Non-pigmented ciliary epithelial cell (primary cell): ENCODE measurements around the gene OBP2A.
"Not testable (repeated sequence)": the region's sequence is repeated elsewhere in the genome, so short reads cannot be mapped to it uniquely, and the experiment has no call there.

Experiments
- DNase-seq: peaks from one replicate; pipeline ENCODE4 v3.0.0-alpha.2; 2010; ENCODE audit warnings: low read depth

OBP2A gene

DNA sequence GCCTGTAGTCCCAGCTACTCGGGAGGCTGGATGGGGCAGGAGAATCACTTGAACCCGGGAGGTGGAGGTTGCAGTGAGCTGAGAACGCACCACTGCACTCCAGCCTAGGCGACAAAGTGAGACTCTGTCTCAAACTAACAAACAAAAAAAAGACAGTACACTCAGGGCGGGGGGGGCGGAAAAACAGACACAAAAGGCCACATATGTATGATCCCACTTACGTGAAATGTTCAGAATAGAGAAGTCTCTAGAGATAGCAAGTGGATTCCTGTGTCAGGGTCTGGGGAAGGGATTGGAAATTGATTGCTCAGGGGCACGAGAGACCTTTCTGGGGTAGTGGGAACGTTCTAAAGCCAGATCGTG is 33.7 kb upstream of the OBP2A start:
- DNase-seq = no peak

DNA sequence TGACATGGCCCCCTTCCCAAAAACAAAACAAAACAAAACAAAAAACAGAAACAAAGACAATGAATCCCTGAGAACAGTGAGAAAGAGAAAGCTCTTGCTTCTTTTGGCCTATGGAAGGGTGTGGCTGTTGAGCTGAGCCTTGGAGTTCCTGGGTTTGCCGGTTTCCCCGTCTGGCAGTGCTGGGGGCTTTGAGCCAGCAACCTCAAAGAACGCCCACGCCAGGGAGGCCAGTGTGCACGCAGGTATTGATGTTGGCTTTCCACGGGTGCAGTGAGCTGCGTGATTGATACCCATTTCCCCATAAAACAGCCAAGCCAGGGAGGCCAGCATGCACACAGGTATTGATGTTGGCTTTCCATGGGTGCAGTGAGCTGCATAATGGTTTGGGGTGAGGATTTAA is 33.0 kb upstream of the OBP2A start:
- no peak for DNase-seq

DNA sequence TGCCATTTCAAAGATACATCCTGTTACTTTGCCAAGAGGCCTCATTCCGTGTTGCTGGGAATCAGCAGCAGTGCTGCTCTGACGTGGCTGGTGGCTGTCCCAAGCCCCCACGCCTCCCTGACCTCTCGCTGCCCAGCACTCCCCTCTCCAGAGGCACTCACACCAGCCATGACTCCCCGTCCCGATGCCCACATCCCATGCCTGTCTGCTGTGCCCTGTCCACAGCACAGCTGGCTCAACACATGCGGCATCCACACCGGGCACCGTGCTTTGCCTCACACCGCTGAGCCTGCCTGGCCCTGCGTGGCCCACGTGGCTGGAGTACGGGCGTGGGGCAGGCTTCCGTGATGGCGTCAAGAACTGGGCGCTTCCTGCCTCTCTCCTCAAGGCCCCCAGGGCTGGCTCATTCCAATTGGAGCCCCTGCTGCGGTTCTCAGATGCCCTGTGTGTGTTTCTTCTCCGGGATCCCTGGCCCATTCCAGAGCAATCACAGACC is 32.5 kb upstream of the OBP2A start:
- no peak for DNase-seq

DNA sequence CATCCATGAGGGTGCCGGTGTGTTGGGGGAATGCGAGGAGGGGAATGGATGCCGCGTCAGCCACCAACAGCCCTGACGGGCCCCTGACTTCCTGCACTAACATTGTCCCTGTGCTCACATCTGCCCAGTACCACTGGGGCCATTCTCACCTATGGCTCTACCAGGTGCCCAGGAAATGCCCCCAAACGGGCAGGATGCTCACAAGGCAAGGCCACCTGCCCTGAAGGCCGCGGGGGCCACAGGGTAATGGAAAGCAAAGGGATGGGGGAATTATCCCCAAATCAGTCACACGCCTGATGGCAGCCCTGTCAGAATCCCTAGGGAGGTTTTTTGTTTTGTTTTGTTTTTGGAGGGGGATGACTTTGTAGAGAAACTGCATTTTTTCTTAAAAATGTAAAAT is 32.0 kb upstream of the OBP2A start:
- not testable (repeated sequence) for DNase-seq

DNA sequence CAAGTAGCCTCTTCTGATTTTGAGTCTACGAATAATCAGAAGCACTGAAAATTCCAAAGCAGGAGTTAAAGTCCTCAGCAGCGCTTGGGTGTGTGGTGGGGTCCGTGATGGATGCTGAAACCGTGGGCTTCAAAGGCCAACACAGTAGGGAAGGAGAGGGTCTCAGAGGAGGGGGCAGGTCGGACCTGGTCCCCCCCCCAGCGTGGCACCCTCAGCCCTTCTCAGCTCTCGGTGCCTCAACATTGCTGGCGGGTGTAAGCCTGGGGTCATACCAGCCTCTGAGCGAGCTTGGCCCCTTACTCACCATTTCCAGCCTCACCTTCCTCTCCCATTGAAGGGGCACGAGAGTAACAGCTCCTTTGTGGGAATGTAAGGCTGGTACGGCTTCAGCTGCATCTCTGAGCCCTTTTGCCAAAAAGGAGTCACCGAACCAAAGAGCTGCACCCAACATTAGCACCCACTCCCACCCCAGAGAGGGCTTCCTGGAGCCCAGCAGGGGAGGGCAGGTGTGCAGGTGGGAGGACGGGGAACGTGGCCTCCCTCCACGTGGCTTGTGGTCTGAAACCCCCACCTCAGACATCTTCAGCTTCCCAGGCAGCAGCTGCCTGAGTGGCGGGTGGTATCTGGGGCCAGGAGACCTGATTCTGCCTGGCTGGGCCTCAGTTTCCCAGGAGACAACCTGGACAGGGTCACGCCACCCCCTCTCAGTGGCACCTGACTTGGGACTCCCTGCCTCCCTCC is 31.4 kb upstream of the OBP2A start:
- no peak for DNase-seq

DNA sequence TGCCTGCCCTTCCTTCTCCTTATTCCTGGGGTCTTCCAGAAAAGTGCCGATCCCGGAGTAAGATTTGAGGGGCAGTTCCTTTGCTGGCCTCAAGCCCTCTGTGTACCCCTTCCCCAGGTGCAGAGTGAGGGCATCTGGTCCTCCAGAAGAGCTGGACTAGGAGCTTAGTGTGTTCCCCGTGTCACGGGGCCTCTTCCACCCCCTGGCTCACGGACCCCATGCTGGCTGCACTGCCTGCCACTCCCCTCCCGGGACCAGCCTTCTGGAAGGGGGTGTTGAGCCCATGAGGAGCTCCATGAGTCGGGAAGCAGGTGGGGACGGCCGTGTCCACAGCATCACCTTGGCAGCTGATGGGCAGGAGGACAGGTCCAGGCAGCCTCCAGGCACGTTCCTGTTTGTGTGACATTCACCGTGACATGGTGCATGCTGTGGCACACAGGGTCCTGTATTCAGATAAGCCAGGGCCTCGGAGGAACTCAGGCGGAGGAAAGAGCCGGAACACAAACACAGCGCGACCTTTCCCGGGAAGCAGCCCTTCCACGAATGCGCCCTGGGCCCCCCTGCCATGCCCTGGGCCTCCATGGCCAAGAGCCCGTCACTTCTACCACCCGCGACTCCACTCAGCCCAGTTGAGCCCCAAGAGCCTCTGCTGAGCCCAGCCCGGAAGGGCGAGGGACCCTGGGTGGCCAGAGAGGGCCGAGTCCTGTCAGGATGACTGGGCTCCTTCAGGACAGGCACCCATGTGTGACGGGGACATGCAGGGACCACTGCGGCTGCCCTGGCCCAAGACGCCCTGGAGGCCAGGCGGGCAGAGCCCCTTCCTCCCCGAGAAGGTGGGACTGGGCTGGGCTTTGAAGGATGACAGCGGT is 30.6 kb upstream of the OBP2A start:
- DNase-seq = no peak

DNA sequence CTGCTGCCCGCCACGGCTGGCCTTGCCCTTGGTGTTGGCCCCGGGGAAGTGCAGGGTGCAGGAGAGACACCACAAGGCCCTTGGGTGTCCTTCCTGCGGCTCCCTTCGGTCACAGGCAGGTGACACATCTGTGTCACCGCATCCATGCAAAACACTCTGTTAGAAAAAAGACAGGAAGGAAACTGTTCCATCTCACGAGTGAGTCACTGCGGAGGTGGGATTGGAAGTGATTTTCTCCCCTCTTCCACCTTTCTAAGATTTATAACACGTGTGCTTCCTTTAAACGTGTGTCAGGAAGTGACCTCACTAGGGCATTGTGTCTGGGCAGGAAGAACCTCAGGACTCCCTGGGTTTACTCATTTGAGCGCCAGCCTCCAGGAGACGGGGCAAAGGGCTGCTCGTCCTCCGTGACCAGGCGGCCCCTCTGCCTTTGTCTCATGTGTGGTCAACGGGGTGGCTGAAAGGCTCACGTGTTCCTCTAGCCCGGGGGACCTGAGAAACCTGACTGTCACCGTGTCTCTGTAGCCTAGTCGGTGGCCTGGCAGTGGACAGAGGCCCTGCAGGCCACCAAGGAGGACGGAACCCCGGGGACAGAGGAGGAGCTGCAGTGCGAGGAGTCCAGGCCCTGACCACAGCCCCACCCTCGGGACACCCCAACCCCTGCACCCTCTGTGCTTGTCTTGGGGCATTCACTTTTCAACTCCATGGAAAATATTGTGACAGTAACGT is 29.6 kb upstream of the OBP2A start:
- no peak for DNase-seq

DNA sequence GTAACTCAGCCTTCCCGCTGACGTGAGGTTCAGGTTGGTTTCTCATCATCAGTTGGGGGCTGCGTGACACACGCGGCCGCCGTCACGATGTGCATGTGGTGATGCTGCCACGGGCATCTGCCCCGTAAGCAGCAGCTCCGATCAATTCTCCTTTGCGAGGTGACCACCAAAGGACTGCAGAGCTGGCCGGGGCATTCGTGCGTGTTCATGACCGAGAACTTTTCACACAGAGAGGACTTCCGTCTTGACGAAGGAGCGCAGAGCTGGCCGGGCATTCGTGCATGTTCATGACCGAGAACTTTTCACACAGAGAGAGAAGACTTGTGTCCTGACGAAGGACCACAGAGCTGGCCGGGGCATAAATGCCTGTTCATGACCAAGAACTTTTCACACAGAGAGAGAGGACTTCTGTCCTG is 28.5 kb upstream of the OBP2A start:
- no peak for DNase-seq

DNA sequence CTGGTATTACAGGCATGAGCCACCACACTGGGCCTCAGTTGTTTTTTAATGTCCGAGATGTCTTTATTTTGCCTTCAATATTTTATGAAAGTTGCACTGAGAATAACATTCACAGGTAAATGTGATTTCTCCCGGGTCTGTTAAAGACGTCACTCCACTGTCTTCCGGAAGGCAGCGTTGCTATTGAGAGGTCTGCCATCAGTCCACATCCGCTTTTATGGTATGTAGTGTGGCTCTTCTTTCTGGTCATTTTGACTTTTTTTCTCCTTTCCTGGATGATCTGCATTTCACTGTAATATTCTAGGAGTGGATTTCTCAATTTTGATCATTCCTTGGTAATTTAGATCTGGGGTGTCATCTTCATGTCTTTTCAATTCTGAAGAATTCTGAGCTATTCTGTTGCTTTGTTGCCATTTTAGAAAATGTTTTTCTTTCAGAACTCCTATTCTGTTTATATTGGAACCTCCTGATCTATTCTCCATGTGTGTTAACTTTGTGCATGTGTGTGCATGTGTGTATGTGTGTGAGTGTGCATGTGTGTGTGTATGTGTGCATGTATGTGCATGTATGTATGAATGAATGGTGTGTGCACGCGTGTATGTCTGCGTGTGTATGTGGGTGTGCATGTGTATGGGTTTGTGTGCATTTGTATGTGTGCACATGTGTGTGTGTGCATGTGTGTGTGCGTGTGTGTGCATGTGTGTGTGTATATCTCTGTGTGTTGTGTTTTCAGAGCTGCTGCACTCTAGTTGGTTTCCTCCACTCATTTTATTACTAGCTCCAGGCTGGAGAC is 26.6 kb upstream of the OBP2A start:
- no peak for DNase-seq

DNA sequence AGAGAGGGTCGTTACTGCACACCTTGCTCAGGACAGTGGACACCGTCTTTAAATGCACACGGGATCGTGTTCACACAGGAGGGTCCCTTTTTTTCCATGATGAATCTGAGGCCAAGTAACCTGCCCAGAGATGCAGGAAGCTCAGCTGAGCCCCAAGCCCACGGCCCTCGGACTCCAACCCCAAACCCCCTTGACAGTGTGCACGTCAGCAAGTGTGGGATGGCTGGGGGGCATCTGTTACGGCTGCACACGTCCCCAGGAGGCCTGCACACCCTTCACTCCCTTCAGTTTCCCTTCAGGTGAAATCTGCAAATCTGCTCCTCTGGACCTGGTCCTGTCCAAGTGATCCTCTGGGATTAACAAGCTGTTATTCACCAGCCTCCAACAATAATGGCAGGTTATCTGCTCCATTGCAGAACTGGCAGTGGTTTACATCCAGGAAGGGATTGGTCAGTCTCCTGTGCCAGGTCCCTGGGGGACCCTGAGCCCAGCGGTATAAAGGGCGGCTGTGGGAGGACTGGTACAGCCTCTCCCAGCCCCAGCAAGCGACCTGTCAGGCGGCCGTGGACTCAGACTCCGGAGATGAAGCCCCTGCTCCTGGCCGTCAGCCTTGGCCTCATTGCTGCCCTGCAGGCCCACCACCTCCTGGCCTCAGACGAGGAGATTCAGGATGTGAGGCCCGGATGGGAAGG is 24.9 kb upstream of the OBP2A start, which contains the start of gene LCN1:
Gene LCN1 (plus strand): TSS at position 525 of the 692 bp plus-strand sequence. CDS start 58 bp downstream, at position 583.
- DNase-seq = no peak

DNA sequence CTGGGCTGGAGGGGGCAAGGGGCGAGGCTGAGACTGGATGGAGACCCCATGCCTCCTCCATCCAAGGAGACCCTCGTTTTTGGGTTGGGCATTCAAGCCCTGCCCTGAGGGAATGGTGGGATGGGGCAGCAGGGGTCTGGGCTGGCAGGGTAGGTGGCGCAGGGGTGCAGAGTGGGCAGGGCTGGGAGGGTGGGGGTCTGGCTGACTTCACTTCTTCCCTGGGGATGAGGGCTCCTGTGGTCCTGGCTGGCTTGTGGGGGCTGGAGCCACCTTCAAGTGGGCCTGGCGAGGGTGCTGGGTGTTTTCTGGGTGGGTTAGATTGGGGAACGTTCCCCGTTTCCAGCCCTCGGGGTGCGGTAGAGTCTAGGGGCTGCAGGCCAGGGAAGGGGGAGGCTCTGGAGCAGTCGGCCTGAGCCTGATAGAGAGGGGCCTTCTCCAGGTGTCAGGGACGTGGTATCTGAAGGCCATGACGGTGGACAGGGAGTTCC is 24.3 kb upstream of the OBP2A start:
- DNase-seq = no peak

DNA sequence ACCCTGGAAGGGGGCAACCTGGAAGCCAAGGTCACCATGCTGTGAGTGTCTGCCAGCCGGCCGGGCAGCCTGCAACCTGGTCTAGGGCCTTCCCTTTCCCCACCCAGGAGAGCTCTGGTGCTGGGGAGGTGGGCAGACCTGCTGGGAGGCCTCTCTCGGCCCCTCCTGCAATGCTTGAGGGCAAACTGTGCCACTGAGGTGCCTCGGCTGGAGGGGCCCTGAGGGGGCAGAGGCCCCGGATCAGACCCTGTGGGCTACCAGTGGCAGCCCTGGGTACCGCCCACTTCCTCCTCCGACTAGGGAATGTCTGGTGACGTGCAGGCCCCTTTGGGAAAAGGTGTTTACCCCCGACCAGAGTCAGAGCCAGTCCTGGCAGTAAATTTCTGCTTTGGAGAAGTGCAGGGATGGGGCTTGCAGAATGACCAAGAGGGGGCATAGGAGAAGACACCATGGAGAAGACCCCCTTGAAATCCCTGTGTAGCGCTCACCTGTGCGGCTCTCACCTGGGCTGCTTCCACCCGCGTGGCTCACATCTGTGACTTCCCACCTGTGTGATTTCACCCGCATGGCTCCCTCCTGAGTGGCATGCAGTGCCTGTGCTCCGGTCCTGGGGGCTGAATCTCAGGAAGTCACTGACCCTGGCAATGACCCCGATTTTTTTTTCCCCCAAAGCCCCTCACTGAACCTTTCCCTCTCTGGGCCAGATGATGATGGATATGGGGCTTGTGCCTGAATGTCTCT is 23.6 kb upstream of the OBP2A start:
- DNase-seq = no peak

DNA sequence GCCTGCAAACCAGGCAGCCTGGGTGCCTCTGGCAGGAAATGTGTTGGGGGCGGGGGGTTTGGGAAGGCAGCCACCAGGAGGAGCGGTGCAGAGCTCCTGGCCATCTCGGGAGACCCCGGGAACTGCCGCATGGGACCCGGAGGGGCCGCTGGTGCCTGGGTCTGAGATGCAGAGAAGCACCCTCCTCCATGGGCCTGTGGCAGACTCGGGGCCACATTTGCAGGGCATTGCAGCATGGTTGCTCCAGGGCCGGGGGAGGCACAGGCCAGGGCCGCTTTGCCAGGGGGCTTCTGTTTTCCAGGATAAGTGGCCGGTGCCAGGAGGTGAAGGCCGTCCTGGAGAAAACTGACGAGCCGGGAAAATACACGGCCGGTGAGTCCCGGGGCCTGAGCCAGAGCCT is 23.0 kb upstream of the OBP2A start:
- DNase-seq = no peak

DNA sequence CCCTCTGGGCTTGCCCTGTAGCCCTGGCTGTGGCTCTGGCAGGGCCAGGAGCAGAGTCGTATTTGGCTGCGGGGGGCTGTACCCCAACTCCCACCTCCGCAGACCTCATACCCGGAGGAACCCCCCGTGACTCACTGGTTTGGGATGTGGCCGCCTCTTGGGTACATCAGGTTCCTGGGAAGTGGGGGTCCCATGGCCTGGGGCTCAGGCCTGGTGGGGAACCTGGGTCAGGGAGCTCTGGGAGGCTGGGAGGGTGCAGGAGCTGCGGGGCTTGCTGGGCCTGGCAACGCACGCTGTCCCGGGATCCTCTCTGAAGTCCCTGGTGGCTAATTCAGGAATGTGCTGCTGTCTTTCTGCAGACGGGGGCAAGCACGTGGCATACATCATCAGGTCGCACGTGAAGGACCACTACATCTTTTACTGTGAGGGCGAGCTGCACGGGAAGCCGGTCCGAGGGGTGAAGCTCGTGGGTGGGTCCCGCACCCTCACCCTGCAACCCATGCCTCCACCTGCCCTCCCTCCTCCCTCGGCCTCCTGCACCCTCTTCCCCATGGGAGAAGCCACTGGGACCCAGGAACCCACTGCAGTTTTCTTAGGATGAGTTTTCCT is 22.3 kb upstream of the OBP2A start:
- DNase-seq = no peak

DNA sequence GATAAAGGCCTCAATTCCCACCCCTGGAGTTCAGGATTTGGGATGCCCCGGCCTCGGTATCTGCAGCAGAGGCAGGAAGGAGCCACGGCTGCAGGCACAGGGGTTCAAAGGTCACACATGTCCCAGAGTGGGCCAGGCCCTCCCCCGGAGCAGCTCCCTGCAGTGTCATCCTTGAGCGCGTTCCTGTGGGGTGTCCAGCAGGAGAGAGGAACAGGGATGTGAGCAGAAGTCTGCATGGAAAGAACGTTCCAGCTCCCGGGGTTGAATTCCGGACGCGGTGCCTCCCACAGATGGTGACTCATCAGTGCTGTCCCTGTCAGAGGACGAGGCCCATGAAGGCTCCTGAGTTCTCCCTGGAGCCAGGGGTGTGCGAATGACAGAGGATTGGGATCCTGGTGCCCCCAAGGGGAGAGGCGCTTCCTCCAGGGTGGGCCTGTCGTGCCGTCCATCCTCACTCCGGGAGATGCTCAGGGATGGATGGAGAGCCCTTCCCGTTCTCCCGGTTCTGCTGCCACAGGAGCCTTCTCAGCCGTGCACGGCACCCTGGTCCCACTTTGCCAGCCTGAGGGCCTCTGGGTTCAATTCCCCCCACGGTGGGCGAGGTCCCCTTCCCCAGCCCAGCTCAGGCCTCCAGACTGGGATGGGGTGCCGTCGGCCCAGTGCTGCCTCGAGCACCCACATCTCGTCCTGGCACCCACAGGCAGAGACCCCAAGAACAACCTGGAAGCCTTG is 21.6 kb upstream of the OBP2A start:
- no peak for DNase-seq

DNA sequence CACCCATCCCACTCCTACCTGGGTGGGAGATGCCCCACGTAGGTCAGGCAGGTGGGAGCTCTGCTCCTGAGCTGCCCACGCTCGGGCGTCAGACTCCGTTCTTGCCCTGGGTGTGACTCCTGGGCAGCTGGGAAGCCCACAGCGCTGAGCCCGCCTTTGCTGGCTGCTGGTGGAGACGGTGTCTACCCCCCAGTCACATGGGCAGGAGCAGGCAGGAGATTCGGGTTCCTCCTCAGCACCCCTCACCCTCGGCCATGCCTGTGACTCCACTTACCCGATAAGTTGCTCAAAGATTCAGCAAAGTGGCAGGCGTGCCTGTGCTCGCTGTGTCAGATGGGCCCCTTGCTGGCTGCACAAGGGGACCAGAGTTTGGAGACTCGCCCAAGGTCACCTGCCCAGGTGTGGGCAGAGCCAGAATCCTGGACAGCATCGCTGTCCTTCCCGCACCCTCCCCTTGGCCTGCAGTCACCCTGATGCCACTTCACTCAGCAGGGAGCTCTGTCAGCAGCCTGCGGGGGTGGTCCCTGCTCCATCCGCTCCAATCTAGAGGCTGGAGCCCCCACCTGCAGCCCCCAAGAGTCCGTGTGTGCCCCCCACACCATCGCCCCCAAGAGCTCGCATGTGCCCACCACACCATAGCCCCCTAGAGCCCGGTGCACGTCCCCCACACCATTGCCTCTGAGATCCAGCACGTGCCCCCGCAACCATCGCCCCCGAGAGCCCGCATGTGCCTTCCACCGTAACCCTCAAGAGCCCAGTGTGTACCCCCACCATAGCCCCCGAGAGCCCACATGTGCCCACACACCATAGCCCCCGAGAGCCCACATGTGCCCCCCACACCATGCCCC is 20.5 kb upstream of the OBP2A start:
- no peak for DNase-seq

DNA sequence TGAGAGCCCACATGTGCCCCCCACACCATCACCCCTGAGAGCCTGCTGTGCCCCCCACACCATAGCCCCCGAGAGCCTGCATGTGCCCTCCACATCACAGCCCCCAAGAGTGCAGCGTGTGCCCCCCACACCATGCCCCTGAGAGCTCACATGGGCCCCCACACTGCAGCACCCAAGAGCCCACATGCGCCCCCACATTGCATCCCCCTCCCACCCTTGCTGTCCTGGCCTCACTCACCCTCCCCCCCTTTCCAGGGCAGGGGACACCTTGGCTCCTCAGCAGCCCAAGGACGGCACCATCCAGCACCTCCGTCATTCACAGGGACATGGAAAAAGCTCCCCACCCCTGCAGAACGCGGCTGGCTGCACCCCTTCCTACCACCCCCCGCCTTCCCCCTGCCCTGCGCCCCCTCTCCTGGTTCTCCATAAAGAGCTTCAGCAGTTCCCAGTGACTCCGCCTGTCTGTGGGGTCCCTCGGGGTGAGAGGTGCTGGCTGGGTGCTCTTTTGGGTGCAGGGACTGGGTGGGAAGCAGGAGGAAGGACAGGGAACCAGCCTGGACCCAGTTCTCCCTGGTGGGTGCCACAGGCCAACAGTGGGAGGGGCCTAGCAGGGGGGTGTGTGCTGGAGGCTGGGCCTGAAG is 19.7 kb upstream of the OBP2A start:
- DNase-seq = no peak
